Nephron (organoid): ENCODE measurements around the gene ANAPC2.

Experiments
- H3K27ac Mint-ChIP-seq, 3 experiments: 2 replicates each; pipeline ENCODE4 v1.8.0; 2020; ENCODE audit warnings: mixed read lengths in 3 of 3, mild to moderate bottlenecking in 2 of 3, moderate library complexity in 1 of 3
- H3K27me3 Mint-ChIP-seq: 2 replicates; pipeline ENCODE4 v1.8.0; 2021; ENCODE audit warnings: low read depth, mild to moderate bottlenecking, moderate library complexity, mixed read lengths
- H3K36me3 Mint-ChIP-seq: 2 replicates; pipeline ENCODE4 v1.8.0; 2020; ENCODE audit warnings: low read depth, mixed read lengths
- H3K4me1 Mint-ChIP-seq: 2 replicates; pipeline ENCODE4 v1.8.0; 2020; ENCODE audit warnings: mixed read lengths
- H3K4me3 Mint-ChIP-seq, 3 experiments: 2 replicates each; pipeline ENCODE4 v1.8.0; 2020; ENCODE audit warnings: mild to moderate bottlenecking in 3 of 3, mixed read lengths in 3 of 3, moderate library complexity in 2 of 3
- H3K9me3 Mint-ChIP-seq: 2 replicates; pipeline ENCODE4 v1.8.0; 2020; ENCODE audit warnings: mixed read lengths
- CTCF ChIP-seq, 3 experiments: fragments of 200-600 bp; sonication (generic); IDR thresholded peaks; one replicate each; pipeline ENCODE4 v1.5.0; 2021; ENCODE audit warnings: antibody characterized with exemption in 3 of 3; ENCODE audit not compliant: unreplicated experiment in 3 of 3

The ANAPC2 gene

GRCh38 chr9:137181680-137182079 lies 6.7 kb downstream of the ANAPC2 start:
- TF ChIP-seq CTCF (IDR thresholded peaks at IDR 0.05; ENCODE audit: unreplicated experiment in 3 of 3), result no peak
- peaks cover 22% of the 10 kb centered on the region for H3K36me3 Mint-ChIP-seq
- H3K4me3 Mint-ChIP-seq, result no peak overlapping the region
- H3K9me3 Mint-ChIP-seq, result no peaks in the 10 kb centered on the region
- peaks cover under 1% of the 10 kb centered on the region for H3K27me3 Mint-ChIP-seq
- H3K27ac Mint-ChIP-seq, result no peak overlapping the region
- H3K4me1 Mint-ChIP-seq, result peaks cover 2% of the 10 kb centered on the region

- H3K36me3 Mint-ChIP-seq, result peaks cover 24% of the 10 kb centered on the region
- H3K4me3 Mint-ChIP-seq, result no peak overlapping the region
- no peak overlapping the region for H3K27ac Mint-ChIP-seq
- no peaks in the 10 kb centered on the region for H3K9me3 Mint-ChIP-seq
- TF ChIP-seq CTCF (IDR thresholded peaks at IDR 0.05; ENCODE audit: unreplicated experiment in 3 of 3), result no peak
- no peaks in the 10 kb centered on the region for H3K4me1 Mint-ChIP-seq
- peaks cover 7% of the 10 kb centered on the region for H3K27me3 Mint-ChIP-seq
These were observed 7.9 kb downstream of the ANAPC2 start for GRCh38 chr9:137180491-137180890.

- Mint-ChIP-seq H3K27me3 (peaks cover 11% of the 10 kb centered on the region), H3K27ac (no peak overlapping the region), H3K36me3 (peaks cover 24% of the 10 kb centered on the region), H3K4me1 (no peaks in the 10 kb centered on the region), H3K9me3 (no peaks in the 10 kb centered on the region), H3K4me3 (no peak overlapping the region)
- no peak for TF ChIP-seq CTCF (IDR thresholded peaks at IDR 0.05; ENCODE audit: unreplicated experiment in 3 of 3)
These were observed 8.6 kb downstream of the ANAPC2 start for GRCh38 chr9:137179761-137180160.

GRCh38 chr9:137178939-137179630 lies 9.3 kb downstream of the ANAPC2 start:
- no peak overlapping the region for H3K4me3 Mint-ChIP-seq
- no peaks in the 10 kb centered on the region for H3K9me3 Mint-ChIP-seq
- H3K36me3 Mint-ChIP-seq, result peaks cover 19% of the 10 kb centered on the region
- no peak overlapping the region for H3K27ac Mint-ChIP-seq
- peaks cover 11% of the 10 kb centered on the region for H3K27me3 Mint-ChIP-seq
- no peaks in the 10 kb centered on the region for H3K4me1 Mint-ChIP-seq
- TF ChIP-seq CTCF (IDR thresholded peaks at IDR 0.05; ENCODE audit: unreplicated experiment in 3 of 3), result no peak

- H3K27me3 Mint-ChIP-seq, result peaks cover 15% of the 10 kb centered on the region
- H3K9me3 Mint-ChIP-seq, result no peaks in the 10 kb centered on the region
- H3K27ac Mint-ChIP-seq, result no peak overlapping the region
- peaks cover 18% of the 10 kb centered on the region for H3K36me3 Mint-ChIP-seq
- TF ChIP-seq CTCF (IDR thresholded peaks at IDR 0.05; ENCODE audit: unreplicated experiment in 3 of 3), result no peak
- H3K4me3 Mint-ChIP-seq, result no peak overlapping the region
- H3K4me1 Mint-ChIP-seq, result no peaks in the 10 kb centered on the region
These were observed 10.0 kb downstream of the ANAPC2 start for GRCh38 chr9:137178201-137178938.
